ENCODE measurements around the gene PABPN1L.

The PABPN1L gene

DNA sequence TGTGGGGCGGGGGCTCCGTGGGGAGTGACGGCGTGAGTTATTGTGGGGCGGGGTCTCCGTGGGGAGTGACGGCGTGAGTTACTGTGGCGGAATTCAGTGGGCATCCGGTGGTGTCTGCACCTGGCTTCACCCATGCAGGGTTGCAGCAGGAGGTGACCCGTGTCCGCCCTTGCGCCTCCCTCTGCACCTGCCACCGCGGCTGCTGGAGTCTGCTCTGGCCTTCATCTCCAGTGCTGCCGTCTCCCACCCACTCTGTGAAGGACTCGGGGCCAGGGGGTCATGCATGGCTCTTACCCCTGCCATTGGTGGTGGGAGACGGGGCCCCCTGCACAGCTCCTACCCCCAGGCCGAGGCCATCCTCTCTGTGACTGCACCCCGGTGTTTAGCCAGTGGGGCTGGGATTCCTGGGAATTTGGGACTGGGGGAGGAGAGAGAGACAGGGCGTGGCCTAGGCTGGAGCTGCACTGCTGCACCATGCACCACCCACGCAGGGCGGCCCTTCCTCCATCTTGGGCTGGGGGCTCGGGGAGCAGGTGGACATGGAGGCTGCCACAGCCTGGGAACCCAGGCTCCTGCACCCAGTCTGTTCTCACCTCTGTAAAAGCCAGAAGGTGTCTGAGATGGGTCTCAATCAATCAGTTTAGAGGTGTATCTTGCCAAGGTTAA lies 1.3 kb upstream of the PABPN1L start:
- DNase-seq, result no peak

GRCh38 chr16:88865742-88866141 lies 718 bp downstream of the PABPN1L start:
- DNase-seq, result no peak

- no peak for DNase-seq
Measured at GRCh38 chr16:88865310-88865709, 1.1 kb downstream of the PABPN1L start.

DNA sequence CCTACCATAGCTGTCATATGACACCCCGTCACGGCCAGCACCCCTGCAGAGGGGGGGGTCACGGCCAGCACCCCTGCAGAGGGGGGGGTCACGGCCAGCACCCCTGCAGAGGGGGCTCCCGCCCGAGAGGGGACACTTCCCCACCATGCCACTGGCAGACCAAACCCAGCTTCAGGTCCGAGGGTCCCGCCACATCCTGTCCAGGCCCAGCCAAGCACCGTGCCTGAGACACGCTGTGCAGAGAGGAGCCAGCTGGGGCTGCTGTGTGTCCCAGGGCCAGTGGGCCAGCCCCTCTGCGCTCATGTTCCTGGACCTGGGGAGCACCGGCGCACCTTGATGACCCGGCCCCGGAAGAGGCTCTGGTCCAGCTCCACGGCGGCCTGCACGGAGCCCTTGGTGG lies 1.9 kb downstream of the PABPN1L start:
- no peak for DNase-seq

DNA sequence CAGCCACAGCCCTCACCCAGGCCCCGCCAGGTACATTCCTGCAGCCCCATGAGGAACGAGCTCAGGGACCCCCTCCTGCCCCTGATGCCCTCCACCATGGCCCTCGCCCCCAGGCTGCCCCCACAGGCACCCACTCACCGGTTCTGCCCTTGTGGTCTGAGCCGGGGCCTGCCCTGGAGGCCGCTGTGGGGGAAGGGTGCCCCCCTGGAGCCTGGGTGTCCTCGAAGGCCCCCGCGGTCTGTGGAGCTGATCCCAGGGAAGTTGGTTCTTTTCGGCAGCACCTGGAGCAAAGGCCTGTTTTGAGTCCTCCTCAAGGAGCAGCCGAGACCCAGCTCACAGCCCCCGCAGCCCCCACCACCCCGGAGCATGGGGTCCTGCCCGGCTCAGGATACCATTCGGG lies 2.4 kb downstream of the PABPN1L start:
- DNase-seq, result no peak

- DNase-seq, result no peak
Measured at GRCh38 chr16:88863426-88863825, 3.0 kb downstream of the PABPN1L start.

GRCh38 chr16:88862968-88863367 lies 3.5 kb downstream of the PABPN1L start:
- DNase-seq, result no peak

DNA sequence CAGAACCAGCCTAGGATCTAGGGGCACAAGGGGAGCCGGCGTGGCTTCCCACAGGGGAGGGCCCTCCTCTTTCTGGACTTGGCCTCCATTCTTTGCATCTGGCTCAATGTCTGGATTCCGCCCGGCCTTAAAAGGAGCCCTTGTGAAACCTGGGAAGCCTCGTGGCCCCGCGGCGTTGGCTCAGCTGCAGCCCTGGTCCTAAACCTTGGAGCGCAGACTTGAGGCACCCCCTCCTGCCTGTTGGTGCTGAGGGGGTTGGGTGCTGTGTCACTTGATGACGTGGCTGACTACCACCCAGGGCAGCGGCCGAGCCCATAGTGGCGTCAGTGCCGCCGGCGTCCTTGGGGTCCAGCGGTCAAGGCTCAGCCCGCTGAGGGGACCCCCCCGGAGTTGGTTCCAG lies 5.1 kb downstream of the PABPN1L start:
- no peak for DNase-seq

- no peak for DNase-seq
Measured at GRCh38 chr16:88859381-88860091, 6.9 kb downstream of the PABPN1L start.

GRCh38 chr16:88857728-88858339 lies 8.6 kb downstream of the PABPN1L start:
- DNase-seq, result peak; percentile 84

DNA sequence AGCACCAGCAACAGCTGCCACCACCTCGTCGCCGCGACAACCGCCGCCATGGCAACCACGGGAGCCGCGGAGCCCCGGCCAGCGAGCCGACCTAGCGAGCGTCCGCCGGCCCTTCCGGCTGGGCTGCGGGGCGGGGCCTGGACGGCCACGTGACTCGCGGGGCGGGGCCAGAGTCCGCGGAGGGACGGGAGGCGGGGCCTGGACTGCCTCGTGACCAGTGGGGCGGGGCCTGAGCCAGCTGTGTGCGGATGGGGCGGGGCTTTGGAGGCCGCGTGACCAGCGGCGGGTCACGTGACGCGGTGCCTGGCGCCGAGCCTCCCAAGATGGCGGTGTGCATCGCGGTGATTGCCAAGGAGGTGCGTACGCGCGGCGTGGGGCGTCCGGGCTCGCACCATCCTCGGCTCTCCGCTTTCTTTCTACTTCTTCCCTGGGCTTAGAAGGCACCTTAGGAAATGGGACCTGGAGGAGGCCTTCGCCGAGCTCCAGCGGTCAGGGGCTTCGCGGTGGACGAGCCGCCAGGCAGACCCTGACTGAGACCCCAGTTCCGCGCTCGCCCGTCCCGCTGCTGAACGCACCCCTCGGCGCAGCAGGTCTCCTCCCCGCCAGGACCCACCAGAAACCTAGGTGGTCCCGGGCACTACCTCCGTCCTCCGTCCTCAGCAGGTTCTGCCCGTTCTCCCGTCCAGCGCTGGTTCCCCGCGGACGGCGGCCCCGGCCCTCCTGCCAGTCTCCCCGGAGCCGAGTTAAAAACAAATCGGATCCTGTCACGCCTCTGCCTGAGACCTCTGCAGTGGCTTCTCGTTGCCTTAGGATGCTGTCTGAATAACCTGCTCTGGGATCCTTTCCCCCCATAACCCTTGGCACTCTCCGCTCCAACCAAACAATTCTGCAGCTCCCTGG lies 9.4 kb downstream of the PABPN1L start, which contains the start of the genes GALNS and TRAPPC2L:
Gene GALNS (minus strand): TSS at position 120 of the 900 bp plus-strand sequence. CDS start 70 bp downstream, at position 50.
Gene TRAPPC2L (plus strand): TSS at position 300 of the 900 bp plus-strand sequence. CDS start 24 bp downstream, at position 324.
- DNase-seq, result peak; percentile 99

GRCh38 chr16:88856122-88856827 lies 10.2 kb downstream of the PABPN1L start:
- DNase-seq, result peak; percentile 37

GRCh38 chr16:88855736-88856121 lies 10.7 kb downstream of the PABPN1L start:
- no peak for DNase-seq

GRCh38 chr16:88855176-88855575 lies 11.3 kb downstream of the PABPN1L start:
- DNase-seq, result no peak

- DNase-seq, result no peak
Measured at GRCh38 chr16:88854306-88855111, 12.0 kb downstream of the PABPN1L start.

- no peak for DNase-seq
Measured at GRCh38 chr16:88853325-88853941, 13.0 kb downstream of the PABPN1L start.

- no peak for DNase-seq
Measured at GRCh38 chr16:88851616-88852015, 14.8 kb downstream of the PABPN1L start.

- DNase-seq, result no peak
Measured at GRCh38 chr16:88850531-88851199, 15.8 kb downstream of the PABPN1L start.

GRCh38 chr16:88848557-88848956 lies 17.9 kb downstream of the PABPN1L start:
- DNase-seq, result no peak

DNA sequence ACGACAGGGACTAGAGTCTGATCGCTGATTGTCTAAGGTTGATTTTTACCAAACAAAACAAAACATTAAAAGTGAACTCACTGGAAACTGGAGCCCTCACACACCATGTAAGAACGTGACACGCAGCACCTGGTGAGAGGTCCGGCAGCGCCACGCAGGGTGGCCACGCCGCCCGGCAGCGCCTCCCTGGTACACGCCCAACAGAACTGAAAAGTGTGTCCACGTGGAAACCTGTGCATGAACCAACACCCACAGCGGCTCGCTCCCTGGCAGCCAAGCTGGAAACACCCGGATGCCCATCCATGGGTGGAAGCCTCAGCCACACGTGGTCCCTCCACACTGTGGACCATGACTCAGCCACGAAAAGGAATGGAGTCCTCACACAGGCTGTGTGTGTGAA lies 18.8 kb downstream of the PABPN1L start:
- DNase-seq, result no peak
